Head of caudate nucleus (tissue), 42 donors: ENCODE results near the gene SCOC.
A peak's percentile ranks its signal among the peaks of the same experiment; 100 is the strongest.

Experiments used
- DNase-seq, 42 donors: peaks; one replicate each; pipeline versions ENCODE4 v3.0.0 to v3.0.0-alpha.2; 2020 to 2021; ENCODE audit warnings: mixed read lengths in 7 of 42
- intact Hi-C: fragments of 100-400 bp; cut with DNase I; formaldehyde crosslinking; loops from one replicate; pipeline ENCODE4 v1.15.0; 2022

The SCOC gene

DNA sequence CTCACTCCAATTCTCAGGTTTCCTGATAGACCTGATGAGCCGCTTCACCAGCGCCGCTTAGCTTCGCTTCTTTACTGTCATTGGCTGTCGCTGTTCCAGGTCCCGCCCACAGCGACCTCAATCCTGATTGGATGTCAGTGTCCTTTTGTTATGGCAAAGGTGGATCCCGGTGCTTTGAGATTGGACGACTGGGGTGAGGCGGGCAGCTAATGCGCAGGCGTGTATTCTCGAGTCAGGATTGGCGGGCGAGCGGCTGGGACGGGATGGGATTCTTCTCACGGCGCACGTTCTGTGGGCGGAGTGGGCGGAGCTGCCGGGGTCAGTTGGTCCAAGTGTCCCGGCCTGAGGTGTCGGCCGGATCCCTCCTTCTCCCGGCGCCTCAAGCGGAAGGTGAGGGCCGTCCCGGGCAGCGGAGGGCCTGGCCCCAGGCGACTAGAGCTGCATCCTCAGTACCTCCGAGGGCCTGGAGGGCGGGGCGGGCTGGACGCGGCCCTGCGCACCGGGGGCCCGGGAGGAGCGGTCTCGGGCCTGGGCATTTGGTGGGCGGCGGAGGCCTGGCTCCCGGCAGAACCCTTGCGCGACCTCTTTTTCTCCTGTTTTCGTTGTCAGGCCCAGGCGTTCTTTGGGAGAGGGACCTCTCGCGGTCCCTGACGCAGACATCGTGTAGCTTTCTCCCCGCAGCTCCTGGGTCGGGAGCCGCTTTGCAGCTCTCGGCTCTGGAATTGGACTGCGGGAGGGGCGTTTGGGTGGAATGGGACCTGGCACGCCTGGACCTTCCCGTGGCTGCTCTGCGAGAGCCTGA, at the start of gene SCOC:
TSS of gene SCOC (plus strand) at position 319 of the 802 bp plus-strand sequence. CDS start 5,525 bp downstream, outside the sequence.
- peak; percentile 95 to 100 (median 99) for DNase-seq
- intact Hi-C loops = loop anchor here (5.0 kb wide), 2 partner anchors 149 to 811 kb away; partner anchors contain the start of gene ELMOD2

DNA sequence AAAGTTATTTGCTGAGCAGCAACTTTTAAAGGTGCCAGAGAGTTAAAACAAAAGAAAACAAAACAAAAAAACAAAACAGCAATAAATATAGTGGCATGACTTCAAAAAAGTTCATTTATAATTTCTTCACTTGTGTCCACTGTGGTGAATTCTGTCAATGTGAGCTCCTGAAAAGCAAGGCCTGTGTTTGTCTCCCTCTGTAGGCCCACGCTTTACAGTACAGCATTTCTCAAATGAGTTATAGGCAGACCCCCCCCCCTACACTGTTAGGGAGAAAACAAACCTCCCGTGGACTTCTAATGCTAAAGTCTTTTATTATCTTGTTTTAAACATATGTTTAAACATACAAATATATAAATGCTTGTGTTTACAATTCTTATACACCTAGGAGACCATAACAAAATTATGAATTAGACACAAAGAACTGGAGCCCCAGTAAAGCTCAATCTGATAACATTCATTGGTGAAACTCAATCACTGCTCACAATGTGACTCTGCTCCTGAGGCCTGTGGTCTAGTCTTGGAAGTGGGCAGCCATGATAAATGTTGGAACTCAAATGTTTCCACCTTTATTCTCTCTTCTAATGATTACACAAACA, 47.0 kb upstream of the SCOC start:
- DNase-seq = peak in 33 of 42 donors; percentile 11 to 82 (median 52)
- intact Hi-C loops = loop anchor here (5.0 kb wide), 1 partner anchor 74 kb away; no protein-coding TSS in a partner anchor

DNA sequence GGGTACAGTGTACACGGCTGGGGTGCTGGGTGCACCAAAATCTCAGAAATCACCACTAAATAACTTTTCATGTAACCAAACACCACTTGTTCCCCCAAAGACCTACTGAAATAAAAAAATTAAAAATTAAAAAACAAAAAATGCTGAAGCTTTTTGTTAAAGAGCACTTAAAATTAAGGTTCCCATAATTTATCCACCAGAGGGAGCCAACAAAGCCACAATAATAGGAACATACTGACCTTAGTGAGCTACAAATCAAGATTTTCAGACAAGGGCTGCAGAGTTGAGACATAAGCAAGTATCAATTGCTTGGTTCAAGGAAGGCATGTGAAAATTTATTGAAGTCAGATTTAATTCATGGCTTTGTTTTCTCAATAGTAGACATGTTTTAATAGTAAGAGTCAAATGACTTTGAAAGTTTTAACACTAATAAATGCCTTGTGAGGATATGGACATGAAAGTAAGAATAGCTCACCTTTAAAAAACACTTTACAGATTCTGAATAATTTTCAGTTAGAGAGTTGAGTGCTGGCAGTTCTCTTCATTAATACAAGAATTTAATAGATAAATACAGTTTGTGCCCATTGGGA, 43.0 kb upstream of the SCOC start:
- intact Hi-C loops = no loop called here
- no peak for DNase-seq

DNA sequence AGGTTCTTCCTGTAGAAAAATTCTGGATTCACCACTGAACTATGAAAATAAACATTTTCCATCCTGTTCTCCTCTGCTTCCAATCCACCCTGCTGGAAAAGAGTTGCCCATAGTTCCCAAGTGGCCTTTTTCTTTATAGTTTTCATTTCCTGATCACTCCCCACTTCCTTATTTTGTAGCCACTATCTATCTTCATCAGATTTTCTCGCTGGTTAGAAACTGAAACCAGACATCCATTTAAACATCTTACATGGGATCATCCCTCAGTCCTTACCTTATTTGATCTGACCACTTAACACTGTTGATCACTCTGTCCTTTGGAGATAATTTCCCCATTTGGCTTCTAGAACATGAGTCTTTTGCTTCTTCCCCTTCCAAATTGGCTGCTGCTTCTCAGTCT, 42.2 kb upstream of the SCOC start:
- intact Hi-C loops = no loop called here
- no peak for DNase-seq

DNA sequence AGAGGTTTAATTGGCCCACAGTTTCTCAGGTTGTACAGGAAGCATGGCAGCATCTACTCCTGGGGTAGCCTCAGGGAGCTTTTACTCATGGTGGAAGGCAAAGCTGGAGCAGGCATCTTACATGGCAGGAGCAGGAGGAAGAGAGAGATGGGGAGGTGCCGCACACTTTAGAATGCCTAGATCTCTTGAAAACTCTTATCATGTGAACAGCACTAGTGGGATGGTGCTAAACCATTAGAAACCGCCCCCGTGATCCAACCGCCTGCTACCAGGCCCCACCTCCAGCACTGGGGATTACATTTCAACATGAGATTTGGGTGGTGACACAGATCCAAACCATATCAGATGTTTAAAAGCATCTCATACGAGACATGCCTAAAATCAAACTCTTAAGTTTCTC, 41.6 kb upstream of the SCOC start:
- no peak for DNase-seq
- intact Hi-C loops = no loop called here

DNA sequence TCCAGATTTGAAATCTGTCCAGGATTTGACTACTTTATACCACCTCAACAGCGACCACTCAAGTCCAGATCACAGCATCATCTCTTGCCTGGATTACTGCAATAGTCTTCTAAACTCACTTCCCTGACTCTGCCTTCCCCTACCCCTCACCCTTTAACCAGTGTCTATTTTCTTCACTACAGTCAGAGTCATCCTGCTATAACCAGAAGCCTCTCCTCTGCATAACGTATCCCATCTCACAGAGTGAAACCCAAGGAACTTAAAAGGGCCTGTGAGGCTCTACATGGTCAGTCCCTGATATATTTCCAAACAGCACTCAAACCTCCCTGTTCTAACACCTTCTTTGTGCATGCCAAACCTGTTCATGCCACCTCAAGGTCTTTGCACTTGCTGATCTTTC, 40.7 kb upstream of the SCOC start:
- intact Hi-C loops = no loop called here

DNA sequence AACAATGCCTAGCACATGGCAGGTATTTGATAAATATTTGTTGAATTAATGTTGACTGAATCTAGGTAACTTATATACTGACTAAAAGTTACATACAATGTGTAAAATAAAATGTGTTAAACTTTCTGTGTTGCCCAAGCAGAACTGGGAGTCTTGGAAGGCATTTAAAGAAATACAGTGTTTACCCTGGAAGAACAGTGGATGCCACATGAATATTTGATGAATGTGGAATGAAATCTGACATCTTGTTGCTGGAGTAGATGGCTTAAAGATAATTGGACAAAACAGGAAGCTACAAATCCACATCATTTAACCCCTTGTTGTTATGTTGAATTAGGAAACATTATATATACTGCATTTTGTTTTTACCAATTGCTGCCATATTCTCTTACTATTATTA, 39.9 kb upstream of the SCOC start:
- intact Hi-C loops = no loop called here
- DNase-seq = no peak

More for the DNA sequence above, 40.7 kb upstream of the SCOC start:
- DNase-seq = no peak

DNA sequence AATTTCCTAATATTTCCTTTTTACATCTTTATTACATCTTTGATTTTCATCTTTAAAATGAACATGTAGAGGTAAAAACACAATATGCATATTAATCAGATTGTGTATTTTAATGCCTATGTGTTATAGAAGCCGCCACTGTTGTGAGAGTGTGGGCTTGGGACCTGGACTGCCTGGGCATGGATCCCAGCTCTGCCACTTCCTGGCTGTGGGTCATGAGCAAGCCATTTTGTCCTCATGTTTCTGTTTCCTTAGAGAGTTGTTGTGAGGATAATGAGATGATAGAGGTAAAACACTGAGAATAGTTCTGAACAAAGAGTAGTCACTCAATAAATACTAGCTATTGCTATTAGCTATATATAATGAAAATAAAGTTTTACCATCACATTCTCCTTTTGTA, 38.4 kb upstream of the SCOC start:
- intact Hi-C loops = no loop called here

DNA sequence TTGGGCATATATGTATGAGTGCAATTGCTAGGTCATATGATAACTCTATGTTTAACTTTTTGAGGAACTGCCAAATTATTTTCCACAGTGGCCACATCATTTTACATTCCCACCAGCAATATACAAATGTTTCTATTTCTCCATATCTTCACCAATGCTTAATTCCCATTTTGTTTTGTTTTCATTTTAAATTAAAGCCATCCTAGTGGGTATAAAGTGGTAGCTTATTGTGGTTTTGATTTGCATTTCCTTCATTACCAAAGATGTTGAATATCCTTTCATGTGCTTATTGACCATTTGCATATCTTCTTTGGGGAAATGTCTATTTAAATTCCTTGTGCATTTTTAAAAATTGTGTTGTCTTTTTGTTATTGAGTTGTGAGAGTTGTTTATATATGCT, 36.7 kb upstream of the SCOC start:
- no peak for DNase-seq
- intact Hi-C loops = no loop called here

More for the DNA sequence above, 38.4 kb upstream of the SCOC start:
- DNase-seq = no peak

DNA sequence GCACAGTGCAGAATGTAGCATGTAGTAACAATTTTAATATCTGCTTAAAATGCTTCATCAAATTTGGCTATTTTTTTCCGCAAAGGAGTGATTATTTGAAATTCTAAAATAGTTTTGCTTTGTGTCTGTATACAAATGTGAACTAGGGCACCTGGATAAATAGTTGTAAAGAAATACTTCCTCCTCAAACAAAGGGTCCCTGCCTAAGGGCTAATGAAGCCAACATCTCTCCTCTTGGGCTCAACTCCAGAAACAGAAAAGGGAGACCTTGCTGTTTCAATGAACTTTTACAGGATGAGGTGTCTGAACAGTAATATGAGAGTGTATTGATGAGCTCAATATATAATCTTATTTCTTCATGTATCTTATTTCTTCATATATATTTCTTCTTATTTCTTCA, 30.8 kb upstream of the SCOC start:
- no peak for DNase-seq
- intact Hi-C loops = loop anchor here (10.0 kb wide), 1 partner anchor 188 kb away; the partner anchor contains the start of gene MAML3

DNA sequence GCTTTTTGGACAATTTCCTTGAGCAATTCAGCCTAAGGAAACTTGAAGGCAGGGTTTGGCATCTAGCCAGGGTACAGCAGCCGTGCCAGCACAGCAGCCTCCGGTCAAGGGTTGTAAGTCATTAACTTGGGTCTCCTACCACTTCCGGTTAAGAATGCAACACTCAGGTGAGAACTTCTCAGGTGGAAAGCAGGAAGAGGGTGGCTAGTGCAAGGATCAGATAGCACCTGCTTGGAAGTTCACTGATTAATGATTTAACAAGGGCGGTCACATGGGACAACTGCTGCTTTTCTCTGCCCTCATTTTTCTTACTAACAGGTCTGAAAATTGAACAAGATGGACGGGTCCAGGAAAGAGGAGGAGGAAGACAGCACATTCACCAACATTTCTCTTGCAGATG, 30.1 kb upstream of the SCOC start:
- DNase-seq = no peak
- intact Hi-C loops = loop anchor here (10.0 kb wide), 1 partner anchor 189 kb away; the partner anchor contains the start of gene MAML3

DNA sequence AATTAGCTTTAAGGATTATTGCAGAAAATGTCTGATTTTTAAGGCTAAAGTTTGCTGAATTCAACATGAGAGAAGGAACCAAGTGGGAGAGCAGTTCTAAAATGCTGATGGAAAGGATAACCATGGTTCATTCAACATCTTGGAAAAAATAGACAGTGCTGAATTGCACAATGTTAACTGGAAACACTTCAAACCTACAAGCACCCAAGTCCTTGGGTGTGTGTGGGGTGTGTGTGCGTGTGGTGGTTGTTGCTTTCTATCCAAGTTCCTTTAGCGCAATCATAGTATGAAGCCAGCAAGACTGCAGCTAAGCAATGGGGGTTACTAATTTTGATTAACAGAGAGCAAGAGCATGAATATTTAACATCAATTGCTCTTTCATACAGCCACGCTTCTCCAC, 29.3 kb upstream of the SCOC start:
- DNase-seq = peak in 6 of 42 donors; percentile 11 to 44 (median 30)
- intact Hi-C loops = loop anchor here (10.0 kb wide), 1 partner anchor 189 kb away; the partner anchor contains the start of gene MAML3

DNA sequence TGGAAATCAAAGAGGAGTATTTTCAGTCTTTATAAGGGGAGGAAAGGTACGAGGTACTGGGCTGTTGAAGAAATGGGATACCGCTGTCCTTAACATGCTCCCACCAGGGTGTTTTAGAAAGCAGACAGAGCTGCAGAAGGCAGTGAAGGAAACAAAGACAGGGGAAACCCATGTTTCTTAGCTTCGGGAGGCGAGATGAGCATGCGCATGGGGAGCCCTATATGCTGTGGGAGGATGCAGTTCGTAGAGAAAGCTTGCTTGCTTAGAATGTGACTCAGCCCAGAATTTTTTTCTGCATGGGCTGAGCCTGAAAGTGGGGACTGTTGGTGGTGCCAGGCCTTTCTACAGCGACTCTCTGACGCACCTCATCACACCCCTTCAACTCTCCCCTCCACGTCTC, 28.8 kb upstream of the SCOC start:
- intact Hi-C loops = loop anchor here (10.0 kb wide), 1 partner anchor 190 kb away; the partner anchor contains the start of gene MAML3
- peak; percentile 47 to 89 (median 73) for DNase-seq

DNA sequence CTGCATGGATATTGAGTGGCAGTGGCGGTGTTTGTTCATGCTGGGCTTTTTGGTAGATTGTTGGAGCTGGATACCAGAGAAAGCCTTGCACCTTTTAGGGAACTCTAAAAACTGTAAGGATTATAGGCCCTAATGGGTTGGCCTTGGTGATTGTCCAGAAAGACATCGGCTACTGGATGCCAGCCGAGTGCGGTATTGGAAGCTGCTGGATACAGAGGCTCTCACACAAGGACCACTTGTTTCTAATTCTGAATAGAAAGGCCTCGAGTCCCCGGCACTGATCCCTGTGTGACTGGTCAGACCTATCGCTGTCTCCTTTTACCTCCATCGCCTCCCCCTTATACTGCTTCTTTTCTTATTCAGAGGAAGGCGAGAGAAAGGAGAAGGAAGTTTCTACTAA, 27.3 kb upstream of the SCOC start:
- intact Hi-C loops = loop anchor here (10.0 kb wide), 1 partner anchor 191 kb away; the partner anchor contains the start of gene MAML3
- peak in 36 of 42 donors; percentile 23 to 72 (median 42) for DNase-seq

DNA sequence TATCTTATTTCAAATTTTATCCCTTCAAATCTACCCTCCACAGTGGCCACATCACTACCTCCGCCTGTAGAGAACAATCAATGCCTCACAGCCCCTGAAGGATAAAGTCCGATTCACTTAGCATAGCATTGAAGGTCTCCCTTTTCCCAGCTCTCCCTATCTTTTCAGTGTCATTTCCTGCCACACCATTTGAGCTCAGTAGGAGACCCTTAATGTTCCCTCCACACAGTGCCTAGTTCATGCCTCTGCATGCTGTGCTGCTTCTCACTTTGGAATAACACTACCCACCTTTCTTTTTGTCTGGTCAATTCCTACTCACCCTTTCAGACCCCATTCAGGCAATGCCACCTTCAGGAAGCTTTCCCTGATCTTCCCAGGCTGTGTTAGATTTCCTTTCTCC, 23.6 kb upstream of the SCOC start:
- intact Hi-C loops = loop anchor here (10.0 kb wide), 1 partner anchor 195 kb away; the partner anchor contains the start of gene MAML3
- no peak for DNase-seq

DNA sequence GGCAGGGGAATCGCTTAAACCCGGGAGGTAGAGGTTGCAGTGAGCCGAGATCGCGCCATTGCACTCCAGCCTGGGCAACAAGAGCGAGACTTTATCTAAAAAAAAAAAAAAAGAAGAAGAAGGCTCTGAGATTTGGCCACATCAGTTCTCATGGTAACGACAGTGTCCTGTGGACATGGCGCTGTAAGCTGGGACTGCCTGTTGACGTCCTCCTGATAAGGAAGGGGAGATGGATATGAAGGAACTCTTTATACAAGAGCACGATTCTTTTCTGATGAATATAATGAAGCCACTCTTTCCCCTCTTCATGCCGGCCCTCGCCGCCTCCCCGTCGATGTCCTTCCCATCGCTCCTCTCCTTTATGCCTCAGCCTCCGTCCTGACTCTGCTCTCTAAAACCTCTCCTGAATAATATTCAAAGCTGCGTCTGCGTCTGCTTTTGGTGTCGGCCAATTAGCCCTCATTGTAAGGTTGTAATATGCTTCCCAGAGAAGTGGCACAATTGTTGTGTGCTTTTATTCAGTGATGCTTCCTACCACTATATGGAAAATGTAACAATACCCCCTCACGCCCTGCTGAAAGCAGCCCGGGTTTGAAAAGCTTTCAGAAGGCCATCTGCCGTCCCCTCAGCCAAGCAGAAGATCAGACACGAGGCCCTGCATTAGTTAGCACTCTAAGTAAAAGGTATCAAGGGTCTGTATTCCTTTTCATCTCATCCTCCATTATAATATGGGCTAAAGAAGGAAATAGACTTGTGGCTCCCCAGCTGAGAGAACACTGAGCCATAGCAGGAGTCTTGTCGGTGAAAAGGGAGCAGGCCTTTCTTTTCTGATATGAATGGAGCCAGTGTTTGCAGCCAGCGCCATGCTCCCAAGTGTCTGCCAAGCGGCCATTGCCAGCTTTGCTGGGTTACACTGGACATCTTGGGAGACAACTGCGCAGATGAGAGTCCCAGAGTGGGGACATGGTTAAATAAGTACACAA, 22.1 kb upstream of the SCOC start:
- peak in 37 of 42 donors; percentile 11 to 76 (median 49) for DNase-seq
- intact Hi-C loops = no loop called here

DNA sequence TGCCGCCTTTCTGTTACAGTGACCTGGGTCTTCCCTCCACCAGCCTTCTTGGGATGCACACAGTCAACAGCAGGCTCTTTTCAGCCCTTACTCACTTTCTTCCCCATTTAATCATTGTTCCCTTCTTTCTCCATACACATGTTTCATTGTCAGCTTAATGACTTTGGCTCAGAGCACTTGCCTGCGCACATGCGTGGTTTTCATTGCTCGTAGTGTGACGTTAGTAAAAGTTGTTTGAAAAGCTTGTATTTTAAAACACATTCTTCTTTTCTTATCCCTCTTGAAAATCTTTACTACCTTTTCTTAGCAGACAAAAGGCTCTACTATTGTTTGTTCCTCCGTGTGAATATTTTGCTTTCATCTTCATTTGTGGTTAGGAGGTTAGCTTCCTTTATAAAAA, 19.7 kb upstream of the SCOC start:
- DNase-seq = no peak
- intact Hi-C loops = no loop called here

DNA sequence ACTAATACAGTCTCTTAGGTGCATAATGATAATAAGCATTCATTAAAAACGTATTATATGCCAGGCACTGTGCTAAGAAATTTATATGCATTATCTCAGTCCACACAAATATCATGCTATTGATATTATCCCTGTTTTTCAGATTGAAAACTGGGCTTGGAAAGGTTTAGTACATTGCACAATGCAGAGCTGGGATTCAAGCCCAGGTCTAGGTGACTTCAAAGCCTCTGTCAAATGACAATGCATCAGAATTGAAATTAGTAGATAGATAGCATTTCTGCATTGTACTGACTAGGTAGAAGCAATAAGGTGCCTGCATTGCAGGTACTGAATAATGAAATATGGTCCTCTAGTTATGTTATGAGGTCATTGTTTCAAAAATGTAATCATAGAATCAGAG, 18.2 kb upstream of the SCOC start:
- intact Hi-C loops = no loop called here
- no peak for DNase-seq

DNA sequence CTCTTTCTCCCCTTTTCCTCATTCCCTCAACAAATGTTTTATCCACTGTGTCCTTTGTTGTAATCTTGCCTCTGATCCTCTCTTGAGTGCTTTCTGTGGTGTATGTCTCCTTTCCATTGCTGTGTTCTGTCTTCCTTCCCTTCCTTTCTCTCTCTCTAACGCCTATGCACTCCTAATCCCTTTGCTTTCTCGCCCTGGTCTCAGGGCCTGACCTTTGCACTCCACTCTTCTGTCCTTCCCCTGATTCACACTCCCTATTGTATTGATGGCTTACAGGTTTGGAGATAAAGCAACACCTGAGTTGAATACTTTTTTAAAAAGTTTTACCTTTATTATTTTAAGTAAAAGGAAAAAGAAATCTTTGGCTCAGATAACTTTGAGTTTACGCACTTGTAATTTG, 15.6 kb upstream of the SCOC start:
- intact Hi-C loops = no loop called here
- DNase-seq = no peak
